ENCODE results near the gene OTULIN.

DNA sequence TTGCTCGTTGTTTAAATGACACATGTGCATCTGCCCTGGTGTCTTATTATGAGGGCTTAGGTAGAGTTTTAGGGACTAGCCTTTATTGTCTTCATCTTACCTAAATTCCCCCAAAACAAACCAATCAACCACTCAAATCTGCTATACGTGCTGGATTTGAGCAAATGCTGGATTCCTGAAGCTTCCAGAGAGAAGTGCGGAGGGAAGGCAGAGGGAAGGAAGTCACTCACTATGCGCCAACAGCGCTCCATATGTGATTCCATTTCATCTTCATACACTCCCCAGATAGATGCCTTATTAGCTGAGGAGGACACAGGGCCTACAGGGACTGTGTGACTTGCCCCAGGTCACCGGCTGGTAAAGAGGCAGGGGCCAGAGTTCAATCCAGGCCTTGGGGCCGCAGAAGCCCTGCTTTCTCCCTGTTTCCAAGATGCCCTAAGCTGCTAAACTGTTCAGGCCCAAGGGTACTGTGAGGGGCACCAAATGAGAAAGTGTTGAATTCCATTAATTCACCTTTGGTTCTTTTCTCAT is 63.5 kb downstream of the OTULIN start:
- TF ChIP-seq, protein P1, sequence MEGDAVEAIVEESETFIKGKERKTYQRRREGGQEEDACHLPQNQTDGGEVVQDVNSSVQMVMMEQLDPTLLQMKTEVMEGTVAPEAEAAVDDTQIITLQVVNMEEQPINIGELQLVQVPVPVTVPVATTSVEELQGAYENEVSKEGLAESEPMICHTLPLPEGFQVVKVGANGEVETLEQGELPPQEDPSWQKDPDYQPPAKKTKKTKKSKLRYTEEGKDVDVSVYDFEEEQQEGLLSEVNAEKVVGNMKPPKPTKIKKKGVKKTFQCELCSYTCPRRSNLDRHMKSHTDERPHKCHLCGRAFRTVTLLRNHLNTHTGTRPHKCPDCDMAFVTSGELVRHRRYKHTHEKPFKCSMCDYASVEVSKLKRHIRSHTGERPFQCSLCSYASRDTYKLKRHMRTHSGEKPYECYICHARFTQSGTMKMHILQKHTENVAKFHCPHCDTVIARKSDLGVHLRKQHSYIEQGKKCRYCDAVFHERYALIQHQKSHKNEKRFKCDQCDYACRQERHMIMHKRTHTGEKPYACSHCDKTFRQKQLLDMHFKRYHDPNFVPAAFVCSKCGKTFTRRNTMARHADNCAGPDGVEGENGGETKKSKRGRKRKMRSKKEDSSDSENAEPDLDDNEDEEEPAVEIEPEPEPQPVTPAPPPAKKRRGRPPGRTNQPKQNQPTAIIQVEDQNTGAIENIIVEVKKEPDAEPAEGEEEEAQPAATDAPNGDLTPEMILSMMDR (CRISPR knock-in tag; IDR thresholded peaks at IDR 0.05) = no peak
- TF ChIP-seq ZNF644 (CRISPR knock-in tag; IDR thresholded peaks at IDR 0.05; ENCODE audit: low read depth) = no peak
- no peak for TF ChIP-seq ZNF891 (CRISPR knock-in tag; IDR thresholded peaks at IDR 0.05)
- TF ChIP-seq TAF1 (CRISPR knock-in tag; IDR thresholded peaks at IDR 0.05) = no peak
- TF ChIP-seq NFE2L1 (CRISPR knock-in tag; IDR thresholded peaks at IDR 0.05; ENCODE audit: borderline replicate concordance) = no peak
- TF ChIP-seq, protein P2, sequence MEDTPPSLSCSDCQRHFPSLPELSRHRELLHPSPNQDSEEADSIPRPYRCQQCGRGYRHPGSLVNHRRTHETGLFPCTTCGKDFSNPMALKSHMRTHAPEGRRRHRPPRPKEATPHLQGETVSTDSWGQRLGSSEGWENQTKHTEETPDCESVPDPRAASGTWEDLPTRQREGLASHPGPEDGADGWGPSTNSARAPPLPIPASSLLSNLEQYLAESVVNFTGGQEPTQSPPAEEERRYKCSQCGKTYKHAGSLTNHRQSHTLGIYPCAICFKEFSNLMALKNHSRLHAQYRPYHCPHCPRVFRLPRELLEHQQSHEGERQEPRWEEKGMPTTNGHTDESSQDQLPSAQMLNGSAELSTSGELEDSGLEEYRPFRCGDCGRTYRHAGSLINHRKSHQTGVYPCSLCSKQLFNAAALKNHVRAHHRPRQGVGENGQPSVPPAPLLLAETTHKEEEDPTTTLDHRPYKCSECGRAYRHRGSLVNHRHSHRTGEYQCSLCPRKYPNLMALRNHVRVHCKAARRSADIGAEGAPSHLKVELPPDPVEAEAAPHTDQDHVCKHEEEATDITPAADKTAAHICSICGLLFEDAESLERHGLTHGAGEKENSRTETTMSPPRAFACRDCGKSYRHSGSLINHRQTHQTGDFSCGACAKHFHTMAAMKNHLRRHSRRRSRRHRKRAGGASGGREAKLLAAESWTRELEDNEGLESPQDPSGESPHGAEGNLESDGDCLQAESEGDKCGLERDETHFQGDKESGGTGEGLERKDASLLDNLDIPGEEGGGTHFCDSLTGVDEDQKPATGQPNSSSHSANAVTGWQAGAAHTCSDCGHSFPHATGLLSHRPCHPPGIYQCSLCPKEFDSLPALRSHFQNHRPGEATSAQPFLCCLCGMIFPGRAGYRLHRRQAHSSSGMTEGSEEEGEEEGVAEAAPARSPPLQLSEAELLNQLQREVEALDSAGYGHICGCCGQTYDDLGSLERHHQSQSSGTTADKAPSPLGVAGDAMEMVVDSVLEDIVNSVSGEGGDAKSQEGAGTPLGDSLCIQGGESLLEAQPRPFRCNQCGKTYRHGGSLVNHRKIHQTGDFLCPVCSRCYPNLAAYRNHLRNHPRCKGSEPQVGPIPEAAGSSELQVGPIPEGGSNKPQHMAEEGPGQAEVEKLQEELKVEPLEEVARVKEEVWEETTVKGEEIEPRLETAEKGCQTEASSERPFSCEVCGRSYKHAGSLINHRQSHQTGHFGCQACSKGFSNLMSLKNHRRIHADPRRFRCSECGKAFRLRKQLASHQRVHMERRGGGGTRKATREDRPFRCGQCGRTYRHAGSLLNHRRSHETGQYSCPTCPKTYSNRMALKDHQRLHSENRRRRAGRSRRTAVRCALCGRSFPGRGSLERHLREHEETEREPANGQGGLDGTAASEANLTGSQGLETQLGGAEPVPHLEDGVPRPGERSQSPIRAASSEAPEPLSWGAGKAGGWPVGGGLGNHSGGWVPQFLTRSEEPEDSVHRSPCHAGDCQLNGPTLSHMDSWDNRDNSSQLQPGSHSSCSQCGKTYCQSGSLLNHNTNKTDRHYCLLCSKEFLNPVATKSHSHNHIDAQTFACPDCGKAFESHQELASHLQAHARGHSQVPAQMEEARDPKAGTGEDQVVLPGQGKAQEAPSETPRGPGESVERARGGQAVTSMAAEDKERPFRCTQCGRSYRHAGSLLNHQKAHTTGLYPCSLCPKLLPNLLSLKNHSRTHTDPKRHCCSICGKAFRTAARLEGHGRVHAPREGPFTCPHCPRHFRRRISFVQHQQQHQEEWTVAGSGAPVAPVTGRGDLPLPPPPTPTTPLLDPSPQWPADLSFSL (CRISPR knock-in tag; IDR thresholded peaks at IDR 0.05) = no peak
- TF ChIP-seq NFIC (IDR thresholded peaks at IDR 0.05; ENCODE audit: low read length) = no peak
- no peak for TF ChIP-seq HCFC1 (IDR thresholded peaks at IDR 0.05; ENCODE audit: low read depth, low read length)
- TF ChIP-seq ZFY (CRISPR knock-in tag; IDR thresholded peaks at IDR 0.05) = no peak
- no peak for TF ChIP-seq ZNF616 (CRISPR knock-in tag; IDR thresholded peaks at IDR 0.05; ENCODE audit: low read depth)
- no peak for TF ChIP-seq NR2C2 (CRISPR knock-in tag; IDR thresholded peaks at IDR 0.05; ENCODE audit: borderline replicate concordance)
- TF ChIP-seq, protein P3, sequence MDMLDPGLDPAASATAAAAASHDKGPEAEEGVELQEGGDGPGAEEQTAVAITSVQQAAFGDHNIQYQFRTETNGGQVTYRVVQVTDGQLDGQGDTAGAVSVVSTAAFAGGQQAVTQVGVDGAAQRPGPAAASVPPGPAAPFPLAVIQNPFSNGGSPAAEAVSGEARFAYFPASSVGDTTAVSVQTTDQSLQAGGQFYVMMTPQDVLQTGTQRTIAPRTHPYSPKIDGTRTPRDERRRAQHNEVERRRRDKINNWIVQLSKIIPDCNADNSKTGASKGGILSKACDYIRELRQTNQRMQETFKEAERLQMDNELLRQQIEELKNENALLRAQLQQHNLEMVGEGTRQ (IDR thresholded peaks at IDR 0.05; ENCODE audit: low read depth, low read length) = no peak
- TF ChIP-seq, protein P3 (CRISPR knock-in tag; IDR thresholded peaks at IDR 0.05; ENCODE audit: borderline replicate concordance) = no peak

Measured in HepG2 (cell line).